ENCODE results near the gene MYCBPAP.

- TF ChIP-seq CTCF (IDR thresholded peaks at IDR 0.05), result no peak
- TF ChIP-seq POLR2A (IDR thresholded peaks at IDR 0.05), result no peak
- no peak for TF ChIP-seq POLR2AphosphoS5 (IDR thresholded peaks at IDR 0.05)
Measured at GRCh38 chr17:50557630-50558029, 49.4 kb downstream of the MYCBPAP start.
